22Rv1 (cell line): Measurements from ENCODE around the gene ATP11A.

Experiments used
- ZFX ChIP-seq: fragments of 450-650 bp; IDR thresholded peaks from 2 replicates; pipeline ENCODE4 v1.6.1; 2017; ENCODE audit warnings: antibody characterized with exemption, borderline replicate concordance
- TF ChIP-seq, protein P1 (sequence below): fragments of 450-650 bp; IDR thresholded peaks from 2 replicates; pipeline ENCODE4 v1.5.1; 2017; ENCODE audit warnings: mild to moderate bottlenecking

DNA sequence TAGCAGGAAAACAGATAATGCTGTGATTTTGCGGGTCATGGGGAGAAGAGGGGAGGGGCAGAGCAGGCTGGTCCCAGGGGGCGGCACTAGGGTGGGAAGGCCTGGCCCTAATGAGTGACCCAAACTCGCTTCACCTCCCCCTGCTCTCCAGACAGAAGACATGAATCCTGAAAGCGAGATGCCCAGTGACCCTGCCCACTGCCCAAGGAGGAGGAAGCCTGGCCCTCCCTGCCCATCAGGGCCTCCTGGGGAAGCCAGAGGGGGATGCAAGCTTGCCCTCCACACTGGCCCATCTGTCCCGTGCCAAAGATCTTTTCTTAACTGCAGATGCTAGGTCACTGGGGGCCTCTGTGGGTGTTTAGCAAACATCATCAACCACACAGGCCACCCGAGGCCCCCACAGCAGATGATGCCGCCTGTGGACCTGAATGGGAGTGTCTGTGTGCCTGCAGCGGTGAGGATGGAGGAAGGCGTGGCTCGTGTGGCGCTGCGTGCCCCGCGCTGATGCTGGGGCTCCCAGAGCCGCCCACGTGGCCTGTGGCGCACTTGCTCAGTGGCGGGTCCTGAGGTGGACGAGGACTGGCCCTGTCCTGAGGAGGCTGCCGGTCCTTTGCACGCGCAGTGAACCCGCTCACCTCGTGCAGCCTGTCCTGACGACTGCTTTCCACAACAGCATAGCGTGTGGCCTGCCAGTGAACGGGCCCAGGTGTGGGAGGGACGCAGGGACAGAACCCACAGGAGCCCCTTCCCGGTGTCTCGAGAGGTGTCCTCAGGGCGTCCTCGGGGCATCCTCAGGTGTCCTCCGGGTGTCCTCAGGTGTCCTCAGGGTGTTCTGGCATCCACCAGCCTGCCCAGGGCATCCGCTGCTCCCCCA, 198.6 kb downstream of the ATP11A start:
- TF ChIP-seq, protein P1, sequence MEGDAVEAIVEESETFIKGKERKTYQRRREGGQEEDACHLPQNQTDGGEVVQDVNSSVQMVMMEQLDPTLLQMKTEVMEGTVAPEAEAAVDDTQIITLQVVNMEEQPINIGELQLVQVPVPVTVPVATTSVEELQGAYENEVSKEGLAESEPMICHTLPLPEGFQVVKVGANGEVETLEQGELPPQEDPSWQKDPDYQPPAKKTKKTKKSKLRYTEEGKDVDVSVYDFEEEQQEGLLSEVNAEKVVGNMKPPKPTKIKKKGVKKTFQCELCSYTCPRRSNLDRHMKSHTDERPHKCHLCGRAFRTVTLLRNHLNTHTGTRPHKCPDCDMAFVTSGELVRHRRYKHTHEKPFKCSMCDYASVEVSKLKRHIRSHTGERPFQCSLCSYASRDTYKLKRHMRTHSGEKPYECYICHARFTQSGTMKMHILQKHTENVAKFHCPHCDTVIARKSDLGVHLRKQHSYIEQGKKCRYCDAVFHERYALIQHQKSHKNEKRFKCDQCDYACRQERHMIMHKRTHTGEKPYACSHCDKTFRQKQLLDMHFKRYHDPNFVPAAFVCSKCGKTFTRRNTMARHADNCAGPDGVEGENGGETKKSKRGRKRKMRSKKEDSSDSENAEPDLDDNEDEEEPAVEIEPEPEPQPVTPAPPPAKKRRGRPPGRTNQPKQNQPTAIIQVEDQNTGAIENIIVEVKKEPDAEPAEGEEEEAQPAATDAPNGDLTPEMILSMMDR = no peak
- TF ChIP-seq ZFX = no peak
